MG63 (cell line): ENCODE results near the gene CCBE1. TPM values are rescaled to one million over a fixed set of nuclear protein-coding genes. Genes with fewer than 3 reads are reported as not detected.

Experiments
- DNase-seq: peaks from one replicate; pipeline ENCODE4 v3.0.0-alpha.2; 2020
- H3K27me3 ChIP-seq: fragments of 250-450 bp; sonication (Bioruptor Pico); 2 replicates; pipeline ENCODE4 v1.5.1; 2020; ENCODE audit warnings: mild to moderate bottlenecking, moderate library complexity
- H3K36me3 ChIP-seq: fragments of 250-450 bp; sonication (Bioruptor Pico); 2 replicates; pipeline ENCODE4 v1.5.1; 2020; ENCODE audit warnings: mild to moderate bottlenecking, moderate library complexity
- H3K4me3 ChIP-seq: fragments of 250-450 bp; sonication (Bioruptor Pico); 2 replicates; pipeline ENCODE4 v1.5.1; 2020; ENCODE audit warnings: mild to moderate bottlenecking, moderate library complexity
- H3K9me3 ChIP-seq: fragments of 250-450 bp; sonication (Bioruptor Pico); 2 replicates; pipeline ENCODE4 v1.5.1; 2020; ENCODE audit warnings: mild to moderate bottlenecking, moderate library complexity
- total RNA-seq: library from RNA; depleted of rRNA; stranded (reverse); fragments of >200 nt; shearing (Covaris generic); gene quantifications from 2 replicates; pipeline ENCODE4 v1.2.3, GENCODE V29; 2014; ENCODE audit warnings: low replicate concordance

The CCBE1 gene
- total RNA-seq, 1 experiment from 2014 or later = 26.3 TPM

- H3K36me3 ChIP-seq = peaks cover 14% of the 10 kb centered on the region
- no peaks in the 10 kb centered on the region for H3K27me3 ChIP-seq
- H3K9me3 ChIP-seq = no peaks in the 10 kb centered on the region
- DNase-seq = no peak
- no peak overlapping the region for H3K4me3 ChIP-seq
Observed at GRCh38 chr18:59562751-59563150, 134.5 kb downstream of the CCBE1 start.

DNA sequence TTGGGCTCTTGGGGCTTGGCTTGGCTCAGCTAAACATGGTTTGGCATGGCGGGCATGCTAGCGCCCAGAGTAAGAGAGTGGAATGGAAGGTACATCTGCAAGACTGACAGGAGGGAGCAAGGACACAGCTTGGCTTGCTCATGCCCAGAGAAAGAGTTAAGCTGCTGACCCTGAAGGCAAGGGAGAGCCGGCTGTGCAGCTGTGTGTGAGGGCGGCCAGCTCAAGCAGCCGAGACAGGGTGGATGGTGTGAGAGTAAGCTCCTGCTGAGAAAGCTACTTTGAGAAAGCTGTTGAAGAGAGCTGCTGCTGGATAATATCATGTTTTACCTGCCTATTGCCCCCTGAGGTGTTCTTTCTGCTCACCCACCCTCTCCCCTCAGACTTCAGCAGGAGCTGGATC lies 135.6 kb downstream of the CCBE1 start:
- H3K27me3 ChIP-seq = no peaks in the 10 kb centered on the region
- H3K36me3 ChIP-seq = peaks cover 15% of the 10 kb centered on the region

DNA sequence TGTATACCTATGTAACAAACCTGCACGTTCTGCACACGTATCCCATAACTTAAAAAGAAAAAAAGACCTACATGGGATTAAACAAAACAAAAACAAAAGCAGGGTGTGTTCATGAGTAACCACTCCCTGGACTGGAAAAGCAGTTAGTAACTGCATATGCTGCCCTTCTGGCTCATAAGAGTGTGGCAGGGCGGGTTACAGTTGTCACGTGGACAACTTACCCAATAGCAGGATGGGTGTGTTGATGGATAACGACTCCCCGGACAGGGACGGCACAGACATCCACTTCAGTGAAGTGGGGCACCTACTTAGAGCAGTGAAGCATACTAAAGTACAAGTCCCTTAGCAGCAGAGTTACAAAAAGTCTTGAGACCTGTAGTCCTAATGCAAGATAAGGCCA lies 136.7 kb downstream of the CCBE1 start:
- Histone ChIP-seq H3K27me3 (no peaks in the 10 kb centered on the region), H3K4me3 (no peak overlapping the region), H3K9me3 (no peaks in the 10 kb centered on the region), H3K36me3 (peaks cover 15% of the 10 kb centered on the region)
- no peak for DNase-seq

More for the DNA sequence above, 135.6 kb downstream of the CCBE1 start:
- no peak for DNase-seq
- Histone ChIP-seq H3K4me3 (no peak overlapping the region), H3K9me3 (no peaks in the 10 kb centered on the region)

DNA sequence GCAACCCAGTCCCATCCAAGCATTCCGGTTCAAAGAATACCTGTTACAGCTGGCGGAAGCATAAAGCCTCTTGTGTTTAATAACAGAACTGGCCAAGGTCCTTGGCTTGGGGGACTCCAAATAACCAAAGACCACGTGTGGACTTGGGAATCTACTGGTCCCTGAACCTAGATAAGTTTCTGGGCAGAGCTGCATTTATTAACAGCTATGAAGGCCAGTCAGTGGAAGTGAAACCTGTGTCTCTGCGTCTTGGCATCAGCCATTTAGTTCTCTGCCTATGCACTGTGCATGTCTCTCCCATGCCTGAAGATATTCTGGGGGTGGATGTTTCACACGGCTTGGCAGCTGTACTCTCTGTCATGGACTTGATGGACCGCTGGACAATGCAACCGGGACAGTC lies 137.7 kb downstream of the CCBE1 start:
- Histone ChIP-seq H3K9me3 (no peaks in the 10 kb centered on the region), H3K27me3 (no peaks in the 10 kb centered on the region), H3K36me3 (peaks cover 15% of the 10 kb centered on the region), H3K4me3 (no peak overlapping the region)
- DNase-seq = no peak

- Histone ChIP-seq H3K36me3 (peaks cover 10% of the 10 kb centered on the region; the same call in 1 of the 2 replicates), H3K4me3 (no peak overlapping the region), H3K27me3 (no peaks in the 10 kb centered on the region), H3K9me3 (no peaks in the 10 kb centered on the region)
- DNase-seq = no peak
Observed at GRCh38 chr18:59555995-59556659, 141.1 kb downstream of the CCBE1 start.

DNA sequence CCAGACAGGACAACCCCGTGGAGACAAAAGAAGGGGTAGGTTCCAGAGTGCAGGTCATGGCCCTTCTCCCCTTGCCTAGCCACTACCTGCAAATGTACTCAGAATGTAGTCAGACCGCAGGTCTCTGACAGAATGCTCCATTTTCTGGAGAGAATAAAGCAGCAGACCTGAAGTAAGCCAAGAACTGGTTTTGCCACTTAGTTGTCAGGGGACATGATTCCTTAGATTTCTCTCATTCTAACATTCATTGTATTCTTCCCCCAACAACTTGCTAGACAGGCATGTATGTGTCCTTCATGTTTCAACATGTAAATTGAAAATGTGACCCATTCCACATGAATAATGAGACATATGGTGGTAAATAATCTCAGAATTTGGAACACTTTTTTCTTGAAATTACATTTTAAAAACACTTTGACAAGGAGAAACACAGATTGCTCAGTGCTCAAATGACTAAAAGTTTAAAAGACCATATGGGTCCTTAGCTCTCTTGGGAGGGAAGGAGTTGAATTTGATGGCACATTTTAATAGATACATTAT lies 142.4 kb downstream of the CCBE1 start:
- peaks cover 10% of the 10 kb centered on the region; the same call in 1 of the 2 replicates for H3K36me3 ChIP-seq
- H3K27me3 ChIP-seq = no peaks in the 10 kb centered on the region
- no peak overlapping the region for H3K4me3 ChIP-seq
- no peaks in the 10 kb centered on the region for H3K9me3 ChIP-seq
- DNase-seq = no peak

DNA sequence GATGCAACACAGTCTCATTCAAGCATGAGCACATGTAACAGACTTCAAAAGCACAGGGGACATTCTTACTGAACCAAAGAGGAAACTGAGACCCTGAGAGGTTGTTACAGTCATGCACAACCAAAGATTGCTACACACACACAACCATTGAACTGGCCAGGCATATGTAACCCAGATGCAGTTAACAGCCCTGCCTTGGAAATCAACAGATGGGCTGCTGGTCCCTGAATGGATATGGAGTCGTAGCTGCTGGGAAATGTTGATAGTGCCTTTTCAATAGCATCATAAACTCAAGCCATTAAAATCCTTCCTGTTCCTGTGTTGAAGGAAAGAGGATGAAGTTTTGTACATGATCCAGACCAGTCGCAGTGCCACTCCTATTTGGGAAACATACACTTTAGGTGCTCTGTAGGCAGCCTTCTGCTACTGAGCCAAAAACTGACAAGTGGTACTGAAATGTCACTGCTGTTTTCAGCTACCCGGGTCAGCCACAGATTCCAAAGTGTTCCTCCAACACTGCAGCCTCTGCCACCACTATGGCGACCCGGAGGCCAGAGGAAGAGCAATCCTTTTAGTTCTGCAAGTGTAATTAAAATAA lies 143.9 kb downstream of the CCBE1 start:
- no peaks in the 10 kb centered on the region for H3K27me3 ChIP-seq
- H3K36me3 ChIP-seq = peaks cover 7% of the 10 kb centered on the region; the same call in 1 of the 2 replicates
- DNase-seq = no peak
- no peak overlapping the region for H3K4me3 ChIP-seq
- no peaks in the 10 kb centered on the region for H3K9me3 ChIP-seq

DNA sequence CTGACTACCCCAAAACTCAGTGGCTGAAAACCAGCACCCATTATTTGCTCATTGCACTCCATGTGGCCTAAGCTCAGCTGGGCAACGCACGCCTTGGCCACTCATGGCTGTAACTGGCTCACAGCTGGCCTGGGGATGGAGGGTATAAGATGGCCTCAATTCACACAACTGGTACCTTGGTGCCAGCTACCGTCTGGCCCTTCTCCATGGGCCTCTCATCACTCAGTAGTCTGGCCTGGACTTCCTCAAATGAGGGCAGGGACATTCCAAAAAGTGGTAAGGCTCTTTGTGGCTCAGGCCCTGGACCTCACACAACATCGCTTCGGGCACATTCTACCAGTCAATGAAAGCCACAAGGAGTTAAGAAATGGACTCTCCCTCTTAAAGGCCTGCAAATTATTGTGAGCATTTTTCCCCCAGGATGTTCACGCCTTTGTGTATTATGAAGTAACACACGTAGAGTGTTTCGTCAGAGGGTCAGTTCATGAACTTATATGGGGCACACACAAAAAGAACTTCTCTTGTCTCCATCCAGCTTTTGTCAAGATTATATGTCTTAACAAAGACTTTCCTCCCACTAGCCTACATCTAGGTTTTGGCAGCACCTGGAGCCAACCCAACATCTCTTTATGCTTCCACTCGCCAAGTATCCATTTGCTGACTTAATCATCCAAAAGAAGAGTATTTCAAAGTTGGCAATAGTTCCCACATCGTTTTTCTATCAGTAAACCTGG lies 145.2 kb downstream of the CCBE1 start:
- H3K36me3 ChIP-seq = no peaks in the 10 kb centered on the region; the same call in 1 of the 2 replicates
- no peaks in the 10 kb centered on the region for H3K9me3 ChIP-seq
- no peaks in the 10 kb centered on the region for H3K27me3 ChIP-seq
- no peak overlapping the region for H3K4me3 ChIP-seq
- peak; percentile 14 for DNase-seq

DNA sequence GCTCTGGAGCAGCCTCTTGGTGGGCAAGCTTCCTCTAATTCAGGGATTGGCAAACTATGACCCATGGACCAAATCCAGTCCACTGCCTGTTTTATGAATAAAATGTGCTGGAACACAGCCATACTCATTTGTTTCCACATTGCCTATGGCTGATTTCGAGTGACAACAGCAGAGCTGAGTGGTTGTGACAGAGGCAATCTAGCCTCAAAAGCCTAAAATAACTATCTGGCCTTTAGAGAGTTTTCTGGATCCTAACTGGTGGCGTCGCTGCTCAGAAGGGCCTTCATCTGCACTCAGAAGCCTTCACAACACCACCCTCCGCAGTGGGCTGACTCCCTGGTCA lies 147.1 kb downstream of the CCBE1 start:
- Histone ChIP-seq H3K4me3 (no peak overlapping the region), H3K9me3 (no peaks in the 10 kb centered on the region), H3K36me3 (no peaks in the 10 kb centered on the region; the same call in 1 of the 2 replicates), H3K27me3 (no peaks in the 10 kb centered on the region)
- DNase-seq = no peak

DNA sequence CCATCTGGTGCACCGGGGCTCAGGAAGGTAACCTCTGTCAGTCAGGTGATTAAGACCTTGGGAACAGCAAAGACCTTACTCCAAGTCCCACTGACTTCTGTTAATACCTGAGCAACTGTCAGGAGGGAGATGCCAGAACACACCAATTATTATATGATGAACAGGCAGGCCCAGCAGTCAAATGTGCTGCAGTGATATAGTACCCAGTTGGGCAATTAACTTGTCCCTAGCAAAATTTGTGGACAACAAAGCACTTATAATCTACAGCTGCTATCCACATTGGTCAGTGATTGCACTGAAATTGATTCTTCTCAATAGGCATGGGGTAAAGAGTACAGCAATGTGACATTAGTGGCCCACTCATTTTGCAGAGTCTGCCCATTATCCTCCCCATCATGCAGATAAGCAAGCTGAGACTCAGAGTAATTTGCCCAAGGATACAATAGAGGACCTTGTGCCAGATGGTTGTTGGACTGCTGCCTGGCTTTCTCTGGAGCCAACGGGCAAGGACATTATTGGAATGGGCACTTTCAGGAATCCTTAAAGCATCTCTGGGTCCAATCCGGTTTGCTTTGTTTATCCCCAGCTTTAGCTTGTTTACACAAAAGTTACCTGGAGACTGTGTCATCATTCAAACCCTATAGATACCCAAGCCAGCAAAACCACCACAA lies 147.6 kb downstream of the CCBE1 start:
- peak; percentile 83 for DNase-seq
- Histone ChIP-seq H3K9me3 (no peaks in the 10 kb centered on the region), H3K4me3 (no peak overlapping the region), H3K36me3 (no peaks in the 10 kb centered on the region; the same call in 1 of the 2 replicates), H3K27me3 (no peaks in the 10 kb centered on the region)

- no peaks in the 10 kb centered on the region for H3K9me3 ChIP-seq
- H3K27me3 ChIP-seq = no peaks in the 10 kb centered on the region
- H3K36me3 ChIP-seq = no peaks in the 10 kb centered on the region; the same call in 1 of the 2 replicates
- no peak overlapping the region for H3K4me3 ChIP-seq
- no peak for DNase-seq
Observed at GRCh38 chr18:59547581-59548182, 149.5 kb downstream of the CCBE1 start.

- H3K9me3 ChIP-seq = no peaks in the 10 kb centered on the region
- H3K27me3 ChIP-seq = no peaks in the 10 kb centered on the region
- H3K4me3 ChIP-seq = no peak overlapping the region
- DNase-seq = peak; percentile 26
- H3K36me3 ChIP-seq = no peaks in the 10 kb centered on the region; the same call in none of the 2 replicates
Observed at GRCh38 chr18:59546188-59546587, 151.0 kb downstream of the CCBE1 start.

GRCh38 chr18:59540780-59541179 lies 156.4 kb downstream of the CCBE1 start:
- Histone ChIP-seq H3K9me3 (no peaks in the 10 kb centered on the region), H3K27me3 (no peaks in the 10 kb centered on the region), H3K4me3 (no peak overlapping the region), H3K36me3 (no peaks in the 10 kb centered on the region; the same call in none of the 2 replicates)
- DNase-seq = no peak

DNA sequence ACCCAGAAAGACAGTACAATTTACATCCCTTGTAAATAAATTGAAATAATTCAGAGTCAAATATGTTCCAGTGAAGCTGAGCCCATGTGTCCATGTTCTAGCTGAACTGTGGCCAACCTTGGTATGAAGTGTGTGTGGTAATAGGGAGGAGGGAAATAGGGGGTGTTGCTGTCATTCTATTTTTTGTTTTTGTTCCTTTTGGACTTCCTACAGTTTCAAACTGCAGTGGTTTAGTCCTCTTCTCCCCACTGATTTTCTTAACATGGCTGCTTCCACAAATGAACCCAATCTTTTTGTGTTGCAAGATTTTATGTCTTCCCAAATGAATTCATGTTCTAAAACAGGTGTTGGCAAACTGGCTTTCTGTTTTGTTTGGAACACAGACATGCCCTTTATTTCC lies 156.9 kb downstream of the CCBE1 start:
- DNase-seq = no peak
- no peaks in the 10 kb centered on the region; the same call in none of the 2 replicates for H3K36me3 ChIP-seq
- H3K9me3 ChIP-seq = no peaks in the 10 kb centered on the region
- no peak overlapping the region for H3K4me3 ChIP-seq
- H3K27me3 ChIP-seq = no peaks in the 10 kb centered on the region

DNA sequence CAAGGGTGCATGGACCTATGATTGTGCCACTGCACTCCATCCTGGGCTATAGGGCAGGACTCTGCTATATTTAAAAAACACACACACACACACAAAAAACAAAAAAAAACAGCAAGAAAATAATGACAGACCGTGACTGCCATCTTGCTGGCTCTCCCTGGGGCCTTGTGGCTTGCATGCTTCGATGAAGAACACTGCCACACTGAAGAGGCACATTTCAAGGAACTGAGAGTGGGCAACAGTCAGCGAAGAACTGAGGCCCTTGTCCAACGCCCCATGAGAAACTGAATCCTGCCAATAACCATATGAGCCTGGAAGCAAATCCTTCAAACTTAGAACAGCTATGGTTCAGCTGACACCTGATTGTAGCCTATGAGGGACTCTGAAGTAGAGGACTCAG lies 158.1 kb downstream of the CCBE1 start:
- no peak overlapping the region for H3K4me3 ChIP-seq
- no peak for DNase-seq
- peaks cover 3% of the 10 kb centered on the region for H3K36me3 ChIP-seq
- H3K9me3 ChIP-seq = no peaks in the 10 kb centered on the region
- no peaks in the 10 kb centered on the region for H3K27me3 ChIP-seq

GRCh38 chr18:59537579-59537978 lies 159.6 kb downstream of the CCBE1 start:
- no peak for DNase-seq
- H3K9me3 ChIP-seq = no peaks in the 10 kb centered on the region
- no peak overlapping the region for H3K4me3 ChIP-seq

More at GRCh38 chr18:59537579-59537978, 159.6 kb downstream of the CCBE1 start:
- no peaks in the 10 kb centered on the region for H3K27me3 ChIP-seq
- peaks cover 3% of the 10 kb centered on the region for H3K36me3 ChIP-seq
